Femur (tissue), 1 donor: ENCODE results near the gene SCAMP1.

Source experiments
- DNase-seq: peaks from one replicate; pipeline ENCODE4 v3.0.0-alpha.2; 2017

Gene SCAMP1

GRCh38 chr5:78514427-78515330, 154.3 kb downstream of the SCAMP1 start:
- no peak for DNase-seq

- peak; percentile 56 for DNase-seq
Observed at GRCh38 chr5:78515670-78516069, 155.3 kb downstream of the SCAMP1 start.

GRCh38 chr5:78518365-78519197, 158.2 kb downstream of the SCAMP1 start:
- peak; percentile 84 for DNase-seq

GRCh38 chr5:78519198-78519941, 159.0 kb downstream of the SCAMP1 start:
- no peak for DNase-seq

- DNase-seq: no peak
Observed at GRCh38 chr5:78521455-78521854, 161.0 kb downstream of the SCAMP1 start.

GRCh38 chr5:78522476-78523260, 162.3 kb downstream of the SCAMP1 start:
- DNase-seq: no peak

GRCh38 chr5:78523314-78524193, 163.1 kb downstream of the SCAMP1 start:
- peak; percentile 64 for DNase-seq

GRCh38 chr5:78526049-78526525, 165.7 kb downstream of the SCAMP1 start:
- no peak for DNase-seq

- DNase-seq: peak; percentile 91
Observed at GRCh38 chr5:78527054-78527859, 166.8 kb downstream of the SCAMP1 start.

- DNase-seq: no peak
Observed at GRCh38 chr5:78527925-78528324, 167.5 kb downstream of the SCAMP1 start.
